Trophoblast cell (in vitro differentiated cells and primary cell): ENCODE results near the gene CD93.

Source experiments
- DNase-seq, 2 donors: peaks; one replicate each; pipeline ENCODE4 v3.0.0-alpha.2; 2016
- H2AFZ ChIP-seq: 2 replicates; pipeline ENCODE4 v1.6.1; 2013; ENCODE audit warnings: low read length, moderate library complexity, mild to moderate bottlenecking; ENCODE audit not compliant: insufficient read depth, poor library complexity
- H2AK5ac ChIP-seq: 2 replicates; pipeline ENCODE4 v1.6.1; 2013; ENCODE audit warnings: mild to moderate bottlenecking, low read length
- H2BK120ac ChIP-seq: 2 replicates; pipeline ENCODE4 v1.6.1; 2013; ENCODE audit warnings: low read length, mild to moderate bottlenecking, moderate library complexity; ENCODE audit not compliant: insufficient read depth, poor library complexity
- H2BK12ac ChIP-seq: 2 replicates; pipeline ENCODE4 v1.6.1; 2013; ENCODE audit warnings: mild to moderate bottlenecking, low read length, moderate library complexity
- H2BK5ac ChIP-seq: 2 replicates; pipeline ENCODE4 v1.6.1; 2013; ENCODE audit warnings: low read length, low read depth, moderate library complexity, mild to moderate bottlenecking; ENCODE audit not compliant: poor library complexity
- H3K14ac ChIP-seq: 2 replicates; pipeline ENCODE4 v1.6.1; 2013; ENCODE audit warnings: mild to moderate bottlenecking, low read length
- H3K18ac ChIP-seq: 2 replicates; pipeline ENCODE4 v1.6.1; 2013; ENCODE audit warnings: mild to moderate bottlenecking, low read length
- H3K23ac ChIP-seq: 2 replicates; pipeline ENCODE4 v1.6.1; 2013; ENCODE audit warnings: low read length
- H3K27ac ChIP-seq: 2 replicates; pipeline ENCODE4 v1.5.1; 2013; ENCODE audit warnings: low read depth, mild to moderate bottlenecking, inconsistent platforms, low read length, moderate library complexity
- H3K27me3 ChIP-seq: 2 replicates; pipeline ENCODE4 v1.6.1; 2013; ENCODE audit warnings: inconsistent platforms, mild to moderate bottlenecking, low read length, moderate library complexity; ENCODE audit not compliant: insufficient read depth
- H3K36me3 ChIP-seq, 2 experiments: 1 replicate in 1 of 2; 2 replicates in 1 of 2; pipeline ENCODE4 v1.6.1; 2013; ENCODE audit warnings: low read length in 2 of 2, mild to moderate bottlenecking in 2 of 2, moderate library complexity in 1 of 2; ENCODE audit not compliant: insufficient read depth in 2 of 2, control insufficient read depth in 1 of 2
- H3K4ac ChIP-seq: 2 replicates; pipeline ENCODE4 v1.6.1; 2013; ENCODE audit warnings: low read depth, mild to moderate bottlenecking, low read length, moderate library complexity
- H3K4me1 ChIP-seq, 2 experiments: 1 replicate in 1 of 2; 2 replicates in 1 of 2; pipeline ENCODE4 v1.6.1; 2013; ENCODE audit warnings: low read length in 2 of 2, mild to moderate bottlenecking in 2 of 2, moderate library complexity in 1 of 2; ENCODE audit not compliant: insufficient read depth in 2 of 2, control insufficient read depth in 1 of 2
- H3K4me2 ChIP-seq: 2 replicates; pipeline ENCODE4 v1.6.1; 2013; ENCODE audit warnings: inconsistent platforms, mild to moderate bottlenecking, low read length, moderate library complexity
- H3K4me3 ChIP-seq: 2 replicates; pipeline ENCODE4 v1.5.1; 2013; ENCODE audit warnings: mild to moderate bottlenecking, low read depth, low read length, inconsistent platforms
- H3K79me1 ChIP-seq: one replicate; pipeline ENCODE4 v1.6.1; 2013; ENCODE audit warnings: low read length
- H3K79me2 ChIP-seq: 2 replicates; pipeline ENCODE4 v1.6.1; 2013; ENCODE audit warnings: low read length, mild to moderate bottlenecking; ENCODE audit not compliant: control insufficient read depth, insufficient read depth, poor library complexity
- H3K9ac ChIP-seq: 2 replicates; pipeline ENCODE4 v1.6.1; 2013; ENCODE audit warnings: mild to moderate bottlenecking, low read length
- H3K9me3 ChIP-seq: 2 replicates; pipeline ENCODE4 v1.6.1; 2013; ENCODE audit warnings: low read depth, mild to moderate bottlenecking, control low read depth, inconsistent platforms, low read length; ENCODE audit not compliant: insufficient read depth
- H4K12ac ChIP-seq: 2 replicates; pipeline ENCODE4 v1.6.1; 2013; ENCODE audit warnings: low read depth, mild to moderate bottlenecking, low read length, moderate library complexity
- H4K8ac ChIP-seq: 2 replicates; pipeline ENCODE4 v1.6.1; 2013; ENCODE audit warnings: low read depth, mild to moderate bottlenecking, low read length, moderate library complexity
- H4K91ac ChIP-seq: one replicate; pipeline ENCODE4 v1.6.1; 2013; ENCODE audit warnings: low read depth, mild to moderate bottlenecking, low read length, moderate library complexity
- WGBS: extraction: QIAGEN DNeasy Blood & Tissue Kit; methylation state at CpG from one replicate; pipeline ENCODE4 v1.1.7; 2013; ENCODE audit warnings: missing lambda C conversion rate; ENCODE audit not compliant: insufficient read length, insufficient coverage; ENCODE audit errors: extremely low coverage; 5-methylcytosine and 5-hydroxymethylcytosine counted together

CD93 gene

GRCh38 chr20:23096097-23096496, 10.0 kb upstream of the CD93 start:
- Histone ChIP-seq H3K4ac (no peak overlapping the region), H4K12ac (no peak overlapping the region), H3K27ac (no peak overlapping the region), H3K79me1 (no peaks in the 10 kb centered on the region), H2AFZ (no peak overlapping the region), H3K23ac (no peak overlapping the region), H3K4me1 (peaks cover 0 to 2% of the 10 kb centered on the region in 2 experiments), H3K4me3 (no peak overlapping the region), H3K9me3 (peaks cover 2% of the 10 kb centered on the region), H2BK120ac (no peak overlapping the region), H4K8ac (no peak overlapping the region), H3K79me2 (no peaks in the 10 kb centered on the region), H4K91ac (no peak overlapping the region), H2BK12ac (no peak overlapping the region), H2BK5ac (no peak overlapping the region), H3K27me3 (no peaks in the 10 kb centered on the region), H3K14ac (no peak overlapping the region), H2AK5ac (no peak overlapping the region), H3K9ac (no peak overlapping the region), H3K4me2 (no peak overlapping the region), H3K18ac (no peak overlapping the region), H3K36me3 (no peaks in the 10 kb centered on the region)
- no CpG with 5 or more reads among the region's 3 CpGs for WGBS
- DNase-seq: no peak

DNA sequence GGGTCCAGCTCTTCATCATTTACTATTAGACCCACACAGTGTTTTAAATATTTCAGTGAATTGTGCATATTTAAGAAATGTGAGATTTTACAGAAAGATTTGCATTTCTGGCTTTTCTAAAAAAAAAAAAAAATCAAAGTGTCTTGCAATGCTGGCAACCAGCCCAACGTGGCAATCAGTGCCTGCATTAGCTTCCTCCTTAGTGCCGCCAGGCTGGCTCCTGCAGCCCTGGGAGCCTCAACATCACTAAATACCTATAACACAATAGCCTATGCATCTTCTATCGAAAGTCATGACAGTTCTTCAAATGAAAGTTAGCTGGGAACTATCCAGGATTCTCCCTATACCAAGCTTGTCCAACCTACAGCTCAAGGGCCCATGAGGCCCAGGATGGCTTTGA, 9.4 kb upstream of the CD93 start:
- no peaks in the 10 kb centered on the region for H3K79me2 ChIP-seq
- no peak overlapping the region for H2AK5ac ChIP-seq
- no peak overlapping the region for H4K12ac ChIP-seq

GRCh38 chr20:23094927-23095326, 8.8 kb upstream of the CD93 start:
- Histone ChIP-seq H3K23ac (no peak overlapping the region), H3K9me3 (peaks cover 2% of the 10 kb centered on the region), H3K4me3 (no peak overlapping the region), H4K8ac (no peak overlapping the region), H2AK5ac (no peak overlapping the region), H3K9ac (no peak overlapping the region), H3K14ac (no peak overlapping the region), H3K18ac (no peak overlapping the region), H3K27me3 (no peaks in the 10 kb centered on the region), H3K79me2 (no peaks in the 10 kb centered on the region), H3K4ac (no peak overlapping the region), H3K4me2 (no peak overlapping the region), H3K4me1 (no peaks in the 10 kb centered on the region), H3K79me1 (no peaks in the 10 kb centered on the region), H4K91ac (no peak overlapping the region), H2BK5ac (no peak overlapping the region), H2AFZ (no peak overlapping the region), H3K27ac (no peak overlapping the region), H4K12ac (no peak overlapping the region), H2BK120ac (no peak overlapping the region), H2BK12ac (no peak overlapping the region), H3K36me3 (no peaks in the 10 kb centered on the region)
- WGBS: no CpG with 5 or more reads among the region's 8 CpGs
- no peak for DNase-seq

More for the DNA sequence above, 9.4 kb upstream of the CD93 start:
- H3K36me3 ChIP-seq: no peaks in the 10 kb centered on the region
- H3K9me3 ChIP-seq: peaks cover 2% of the 10 kb centered on the region
- H2BK5ac ChIP-seq: no peak overlapping the region
- no peak overlapping the region for H3K18ac ChIP-seq
- no peak for DNase-seq
- H4K91ac ChIP-seq: no peak overlapping the region
- no peaks in the 10 kb centered on the region for H3K27me3 ChIP-seq
- no peaks in the 10 kb centered on the region for H3K79me1 ChIP-seq
- no peak overlapping the region for H3K4ac ChIP-seq
- H3K4me1 ChIP-seq: peaks cover 0 to 2% of the 10 kb centered on the region in 2 experiments
- no peak overlapping the region for H3K4me2 ChIP-seq
- no peak overlapping the region for H2AFZ ChIP-seq
- H3K4me3 ChIP-seq: no peak overlapping the region
- H3K9ac ChIP-seq: no peak overlapping the region
- no peak overlapping the region for H3K14ac ChIP-seq
- no CpG with 5 or more reads among the region's 3 CpGs for WGBS
- no peak overlapping the region for H3K23ac ChIP-seq
- no peak overlapping the region for H2BK12ac ChIP-seq
- H4K8ac ChIP-seq: no peak overlapping the region
- no peak overlapping the region for H3K27ac ChIP-seq
- no peak overlapping the region for H2BK120ac ChIP-seq

DNA sequence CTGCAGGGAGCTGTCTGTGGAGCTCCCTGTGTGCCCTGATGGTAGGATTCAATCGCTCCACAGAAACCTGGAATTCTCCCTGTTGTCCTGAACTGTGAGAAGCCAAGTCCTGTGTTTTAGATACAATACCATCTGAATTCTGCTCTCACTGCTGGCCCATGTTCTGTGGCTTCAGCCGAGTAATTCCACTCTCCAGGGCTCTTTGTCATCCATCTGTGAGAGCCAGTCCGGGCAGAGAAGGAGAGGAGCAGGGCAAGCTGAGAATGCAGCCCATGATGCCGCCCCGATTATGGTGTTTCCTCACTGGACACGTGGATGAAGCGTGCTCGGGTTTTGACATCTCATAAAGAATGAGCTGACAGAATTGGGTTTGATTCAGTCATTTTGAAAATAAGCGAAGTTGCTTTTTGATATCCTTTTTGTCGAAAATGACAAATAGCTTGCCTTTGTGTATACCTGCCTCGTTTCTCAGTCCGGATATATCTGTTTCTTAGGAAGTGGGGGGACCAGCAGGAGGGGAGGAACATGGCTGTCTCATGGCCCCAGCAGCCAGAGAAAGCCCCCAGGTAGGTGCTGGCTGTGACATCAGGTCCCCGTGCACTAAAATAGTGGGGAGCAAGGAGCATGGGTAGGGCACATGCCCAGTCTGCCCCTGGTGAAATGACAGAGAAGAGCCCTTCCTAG, 8.2 kb upstream of the CD93 start:
- Histone ChIP-seq H3K27ac (no peak overlapping the region), H3K79me2 (no peaks in the 10 kb centered on the region), H2AFZ (no peak overlapping the region), H2BK120ac (no peak overlapping the region), H3K36me3 (no peaks in the 10 kb centered on the region), H2BK12ac (no peak overlapping the region), H3K4me3 (no peak overlapping the region), H3K4me1 (no peaks in the 10 kb centered on the region), H4K91ac (no peak overlapping the region), H2AK5ac (no peak overlapping the region), H3K18ac (no peak overlapping the region), H3K14ac (no peak overlapping the region), H3K9ac (no peak overlapping the region), H3K4me2 (no peak overlapping the region), H3K27me3 (no peaks in the 10 kb centered on the region), H4K12ac (no peak overlapping the region), H3K23ac (no peak overlapping the region), H4K8ac (no peak overlapping the region), H3K4ac (no peak overlapping the region), H2BK5ac (no peak overlapping the region), H3K9me3 (peaks cover 2% of the 10 kb centered on the region), H3K79me1 (no peaks in the 10 kb centered on the region)
- WGBS: no CpG with 5 or more reads among the region's 13 CpGs
- DNase-seq: no peak
